Gastrocnemius medialis (tissue), 4 donors: ENCODE data around the gene CTU1.

Source experiments
- CTCF ChIP-seq, 5 experiments: fragments of 450-650 bp in 3 of 5; fragments of 200-600 bp in 2 of 5; sonication (generic) in 2 of 5; IDR thresholded peaks in 4 of 5; conservative IDR thresholded peaks in 1 of 5; 1 replicate in 4 of 5; 2 replicates in 1 of 5; pipeline ENCODE4 v1.5.1; 2016 to 2019; ENCODE audit warnings: antibody characterized with exemption in 5 of 5, mild to moderate bottlenecking in 3 of 5, moderate library complexity in 3 of 5
- POLR2A ChIP-seq, 2 donors: fragments of 450-650 bp; IDR thresholded peaks; one replicate each; pipeline ENCODE4 v1.6.1; 2017; ENCODE audit warnings: antibody characterized with exemption in 2 of 2, mild to moderate bottlenecking in 2 of 2, moderate library complexity in 2 of 2

- TF ChIP-seq POLR2A (IDR thresholded peaks at IDR 0.05): no peak
- TF ChIP-seq CTCF (IDR thresholded peaks at IDR 0.05 in 4 of 5, conservative IDR thresholded peaks at IDR 0.05 in 1 of 5): no peak
Measured at GRCh38 chr19:51078731-51079130, 29.5 kb downstream of the CTU1 start.
